HEK293 (cell line): ENCODE results near the gene ITSN2.

Source experiments
- CTCF ChIA-PET: fragments of 350-600 bp; formaldehyde crosslinking; extraction: SDS; loops from one replicate; lab custom pipeline; 2021; ENCODE audit warnings: antibody characterized with exemption; lab: Yijun Ruan, JAX
- POLR2A ChIA-PET: fragments of 300-600 bp; formaldehyde crosslinking; extraction: SDS; loops from one replicate; lab custom pipeline; 2020; ENCODE audit warnings: antibody characterized with exemption, inconsistent platforms; lab: Yijun Ruan, JAX
- H3K27ac ChIP-seq: fragments of 200-500 bp; sonication (Bioruptor generic); 2 replicates; pipeline ENCODE4 v1.5.1; 2014; ENCODE audit warnings: low read depth, low read length, control low read depth, inconsistent platforms; ENCODE audit errors: extremely low read depth
- H3K36me3 ChIP-seq, 2 experiments: fragments of 200-500 bp in 1 of 2; sonication (Bioruptor generic) in 1 of 2; 1 replicate in 1 of 2; 2 replicates in 1 of 2; pipeline ENCODE4 v1.5.1; 2014 to 2017; ENCODE audit warnings: inconsistent platforms in 2 of 2, low read length in 2 of 2; ENCODE audit not compliant: control insufficient read depth in 2 of 2, insufficient read depth in 1 of 2
- H3K4me1 ChIP-seq: fragments of 200-500 bp; sonication (Bioruptor generic); 2 replicates; pipeline ENCODE4 v1.5.1; 2014; ENCODE audit warnings: mild to moderate bottlenecking, low read length, inconsistent platforms; ENCODE audit not compliant: control insufficient read depth, insufficient read depth
- H3K4me3 ChIP-seq: 2 replicates; pipeline ENCODE4 v1.5.1; 2011; ENCODE audit warnings: low read depth, mild to moderate bottlenecking, control low read depth, low read length, moderate library complexity
- H3K9me3 ChIP-seq: fragments of 200-500 bp; sonication (Bioruptor generic); 2 replicates; pipeline ENCODE4 v1.5.1; 2014; ENCODE audit warnings: low read depth, low read length, inconsistent platforms; ENCODE audit not compliant: control insufficient read depth, insufficient read depth
- KLF16 ChIP-seq: fragments of 450-650 bp; formaldehyde crosslinking; IDR thresholded peaks from 2 replicates; pipeline ENCODE4 v1.5.1; 2017; ENCODE audit warnings: missing biosample characterization, missing genetic modification characterization
- MZF1 ChIP-seq: fragments of 450-650 bp; formaldehyde crosslinking; IDR thresholded peaks from 2 replicates; pipeline ENCODE4 v1.5.1; 2017; ENCODE audit warnings: missing biosample characterization, missing genetic modification characterization, borderline replicate concordance
- PRDM1 ChIP-seq: fragments of 450-650 bp; formaldehyde crosslinking; IDR thresholded peaks from 2 replicates; pipeline ENCODE4; 2016; ENCODE audit warnings: missing biosample characterization, missing genetic modification characterization
- SCRT1 ChIP-seq: fragments of 450-650 bp; formaldehyde crosslinking; IDR thresholded peaks from 2 replicates; pipeline ENCODE4 v1.5.1; 2016; ENCODE audit warnings: missing biosample characterization, missing genetic modification characterization, borderline replicate concordance
- SCRT2 ChIP-seq: fragments of 450-650 bp; formaldehyde crosslinking; IDR thresholded peaks from 2 replicates; pipeline ENCODE4 v1.5.1; 2016; ENCODE audit warnings: missing biosample characterization, missing genetic modification characterization
- YY1 ChIP-seq: fragments of 450-650 bp; formaldehyde crosslinking; IDR thresholded peaks from 2 replicates; pipeline ENCODE4 v1.5.1; 2018; ENCODE audit warnings: missing biosample characterization, missing genetic modification characterization
- ZFP41 ChIP-seq: fragments of 450-650 bp; formaldehyde crosslinking; IDR thresholded peaks from 2 replicates; pipeline ENCODE4 v1.5.1; 2016; ENCODE audit warnings: missing biosample characterization, missing genetic modification characterization, borderline replicate concordance
- ZIC2 ChIP-seq: fragments of 450-650 bp; formaldehyde crosslinking; IDR thresholded peaks from 2 replicates; pipeline ENCODE4 v1.5.1; 2016; ENCODE audit warnings: missing biosample characterization, missing genetic modification characterization
- ZNF146 ChIP-seq: fragments of 450-650 bp; formaldehyde crosslinking; IDR thresholded peaks from 2 replicates; pipeline ENCODE4 v1.5.1; 2016; ENCODE audit warnings: missing biosample characterization, missing genetic modification characterization
- ZNF155 ChIP-seq: fragments of 450-650 bp; formaldehyde crosslinking; IDR thresholded peaks from 2 replicates; pipeline ENCODE4 v1.5.1; 2016; ENCODE audit warnings: missing biosample characterization, missing genetic modification characterization
- ZNF248 ChIP-seq: fragments of 450-650 bp; formaldehyde crosslinking; IDR thresholded peaks from 2 replicates; pipeline ENCODE4 v1.5.1; 2017; ENCODE audit warnings: missing biosample characterization, missing genetic modification characterization
- ZNF274 ChIP-seq, 2 experiments: fragments of 200-500 bp in 1 of 2; fragments of 450-650 bp in 1 of 2; sonication (Bioruptor generic) in 1 of 2; formaldehyde crosslinking in 1 of 2; IDR thresholded peaks; 2 replicates each; pipeline versions ENCODE4 v1.5.1 to v1.6.1; 2014 to 2016; ENCODE audit warnings: borderline replicate concordance in 1 of 2, inconsistent platforms in 1 of 2, low read length in 1 of 2, missing biosample characterization in 1 of 2, missing genetic modification characterization in 1 of 2
- ZNF341 ChIP-seq: fragments of 450-650 bp; formaldehyde crosslinking; IDR thresholded peaks from 2 replicates; pipeline ENCODE4; 2016; ENCODE audit warnings: low read depth, missing biosample characterization, missing genetic modification characterization
- ZNF350 ChIP-seq: fragments of 450-650 bp; formaldehyde crosslinking; IDR thresholded peaks from 2 replicates; pipeline ENCODE4 v1.5.0; 2017; ENCODE audit warnings: missing biosample characterization, mild to moderate bottlenecking, missing genetic modification characterization
- ZNF48 ChIP-seq: fragments of 450-650 bp; formaldehyde crosslinking; IDR thresholded peaks from 2 replicates; pipeline ENCODE4 v1.5.1; 2016; ENCODE audit warnings: missing biosample characterization, missing genetic modification characterization
- ZNF514 ChIP-seq: fragments of 450-650 bp; formaldehyde crosslinking; IDR thresholded peaks from 2 replicates; pipeline ENCODE4 v1.5.1; 2016; ENCODE audit warnings: missing biosample characterization, missing genetic modification characterization
- ZNF610 ChIP-seq: fragments of 450-650 bp; formaldehyde crosslinking; IDR thresholded peaks from 2 replicates; pipeline ENCODE4 v1.5.1; 2016; ENCODE audit warnings: missing biosample characterization, missing genetic modification characterization, borderline replicate concordance
- ZNF623 ChIP-seq: fragments of 450-650 bp; formaldehyde crosslinking; IDR thresholded peaks from 2 replicates; pipeline ENCODE4 v1.5.1; 2016; ENCODE audit warnings: missing biosample characterization, missing genetic modification characterization
- TF ChIP-seq, protein P1 (sequence below): fragments of 450-650 bp; formaldehyde crosslinking; IDR thresholded peaks from 2 replicates; pipeline ENCODE4 v1.5.1; 2016; ENCODE audit warnings: missing biosample characterization, missing genetic modification characterization
- TF ChIP-seq, protein P2 (sequence below): fragments of 450-650 bp; formaldehyde crosslinking; IDR thresholded peaks from 2 replicates; pipeline ENCODE4 v1.5.1; 2017; ENCODE audit warnings: missing biosample characterization, missing genetic modification characterization
- TF ChIP-seq, protein P3 (sequence below): fragments of 450-650 bp; formaldehyde crosslinking; IDR thresholded peaks from 2 replicates; pipeline ENCODE4 v1.5.1; 2017; ENCODE audit warnings: missing biosample characterization, missing genetic modification characterization
- TF ChIP-seq, protein P4 (sequence below): fragments of 450-650 bp; formaldehyde crosslinking; IDR thresholded peaks from 2 replicates; pipeline ENCODE4 v1.5.1; 2017; ENCODE audit warnings: missing biosample characterization, missing genetic modification characterization
- TF ChIP-seq, protein P5 (sequence below): fragments of 450-650 bp; formaldehyde crosslinking; IDR thresholded peaks from 2 replicates; pipeline ENCODE4 v1.5.0; 2017; ENCODE audit warnings: missing biosample characterization, missing genetic modification characterization, borderline replicate concordance

The ITSN2 gene

DNA sequence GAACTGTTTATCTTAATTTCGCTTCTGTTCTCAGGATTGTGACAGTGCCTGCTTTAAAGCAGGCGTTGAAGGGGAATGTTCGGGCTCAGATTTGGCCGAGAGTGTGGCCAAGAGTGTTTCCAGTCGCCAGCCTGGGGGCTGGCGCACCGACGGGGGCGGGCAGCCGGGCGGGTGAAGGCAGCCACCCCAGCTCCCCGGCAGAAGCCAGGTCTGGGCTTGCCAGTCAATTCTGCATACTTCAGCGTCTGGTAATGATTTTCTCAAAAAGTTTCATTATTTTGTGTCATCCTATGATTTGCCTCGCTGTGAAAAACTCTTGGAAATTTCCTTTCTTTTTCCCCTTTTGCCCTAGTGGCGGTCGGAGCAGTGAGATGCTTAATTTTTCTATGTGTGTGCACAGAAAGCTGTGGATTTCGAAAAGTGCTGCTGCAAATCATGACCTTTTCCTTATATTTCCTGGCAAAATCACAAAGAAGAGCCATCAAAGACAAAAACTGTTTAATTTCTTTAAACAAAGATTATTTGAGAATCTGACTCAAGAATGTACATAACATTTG lies 184.6 kb downstream of the ITSN2 start:
- TF ChIP-seq ZFP41: no peak
- TF ChIP-seq KLF16 (tag by site-specific recombination): no peak
- TF ChIP-seq ZIC2: no peak
- TF ChIP-seq ZNF248 (tag by site-specific recombination): no peak
- no peak for TF ChIP-seq ZNF514 (tag by site-specific recombination)
- TF ChIP-seq SCRT1 (tag by site-specific recombination): no peak
- no peak for TF ChIP-seq ZNF155 (tag by site-specific recombination)
- TF ChIP-seq, protein P1, sequence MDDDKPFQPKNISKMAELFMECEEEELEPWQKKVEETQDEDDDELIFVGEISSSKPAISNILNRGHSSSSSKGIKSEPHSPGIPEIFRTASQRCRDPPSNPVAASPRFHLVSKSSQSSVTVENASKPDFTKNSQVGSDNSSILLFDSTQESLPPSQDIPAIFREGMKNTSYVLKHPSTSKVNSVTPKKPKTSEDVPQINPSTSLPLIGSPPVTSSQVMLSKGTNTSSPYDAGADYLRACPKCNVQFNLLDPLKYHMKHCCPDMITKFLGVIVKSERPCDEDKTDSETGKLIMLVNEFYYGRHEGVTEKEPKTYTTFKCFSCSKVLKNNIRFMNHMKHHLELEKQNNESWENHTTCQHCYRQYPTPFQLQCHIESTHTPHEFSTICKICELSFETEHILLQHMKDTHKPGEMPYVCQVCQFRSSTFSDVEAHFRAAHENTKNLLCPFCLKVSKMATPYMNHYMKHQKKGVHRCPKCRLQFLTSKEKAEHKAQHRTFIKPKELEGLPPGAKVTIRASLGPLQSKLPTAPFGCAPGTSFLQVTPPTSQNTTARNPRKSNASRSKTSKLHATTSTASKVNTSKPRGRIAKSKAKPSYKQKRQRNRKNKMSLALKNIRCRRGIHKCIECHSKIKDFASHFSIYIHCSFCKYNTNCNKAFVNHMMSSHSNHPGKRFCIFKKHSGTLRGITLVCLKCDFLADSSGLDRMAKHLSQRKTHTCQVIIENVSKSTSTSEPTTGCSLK: no peak
- TF ChIP-seq ZNF274 (IDR thresholded peaks at IDR 0.05; ENCODE audit: low read length): no peak
- no peak for TF ChIP-seq ZNF274 (tag by site-specific recombination; IDR thresholded peaks at IDR 0.05; ENCODE audit: borderline replicate concordance)
- TF ChIP-seq, protein P2, sequence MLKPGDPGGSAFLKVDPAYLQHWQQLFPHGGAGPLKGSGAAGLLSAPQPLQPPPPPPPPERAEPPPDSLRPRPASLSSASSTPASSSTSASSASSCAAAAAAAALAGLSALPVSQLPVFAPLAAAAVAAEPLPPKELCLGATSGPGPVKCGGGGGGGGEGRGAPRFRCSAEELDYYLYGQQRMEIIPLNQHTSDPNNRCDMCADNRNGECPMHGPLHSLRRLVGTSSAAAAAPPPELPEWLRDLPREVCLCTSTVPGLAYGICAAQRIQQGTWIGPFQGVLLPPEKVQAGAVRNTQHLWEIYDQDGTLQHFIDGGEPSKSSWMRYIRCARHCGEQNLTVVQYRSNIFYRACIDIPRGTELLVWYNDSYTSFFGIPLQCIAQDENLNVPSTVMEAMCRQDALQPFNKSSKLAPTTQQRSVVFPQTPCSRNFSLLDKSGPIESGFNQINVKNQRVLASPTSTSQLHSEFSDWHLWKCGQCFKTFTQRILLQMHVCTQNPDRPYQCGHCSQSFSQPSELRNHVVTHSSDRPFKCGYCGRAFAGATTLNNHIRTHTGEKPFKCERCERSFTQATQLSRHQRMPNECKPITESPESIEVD: no peak
- no peak for TF ChIP-seq ZNF146
- TF ChIP-seq MZF1 (tag by site-specific recombination): no peak
- no peak for TF ChIP-seq ZNF341
- Histone ChIP-seq H3K27ac (no peak overlapping the region), H3K4me3 (no peak overlapping the region), H3K4me1 (no peaks in the 10 kb centered on the region), H3K36me3 (no peaks in the 10 kb centered on the region), H3K9me3 (no peaks in the 10 kb centered on the region)
- POLR2A ChIA-PET: no interaction called here
- CTCF ChIA-PET: no interaction called here

DNA sequence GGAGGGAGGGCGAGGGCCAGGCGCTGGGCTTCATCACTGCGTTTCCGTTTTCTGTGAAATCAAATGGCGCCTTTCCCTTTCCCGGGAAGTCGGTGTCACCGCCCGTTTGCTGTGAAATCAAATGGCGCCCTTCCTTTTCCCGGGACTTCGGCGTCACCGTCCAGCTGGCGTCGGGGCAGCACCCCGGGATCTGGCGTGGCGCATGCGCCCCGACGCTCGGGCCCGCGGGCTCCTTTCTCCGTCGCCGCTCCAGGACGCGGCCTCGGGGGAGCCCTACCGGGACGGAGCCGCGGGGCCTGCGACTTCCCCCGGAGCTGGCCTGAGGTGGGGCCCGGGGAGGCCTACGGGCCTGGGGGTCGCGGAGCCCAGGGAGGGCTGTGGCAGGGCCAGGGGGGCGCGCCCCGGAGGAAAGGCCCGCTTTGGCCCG lies 185.5 kb downstream of the ITSN2 start, which contains the start of gene FAM228A:
FAM228A (plus strand) TSS at position 203 of the 427 bp plus-strand sequence. CDS start 428 bp downstream, outside the sequence.
- no peak within 1 kb of the TSS for H3K4me3 ChIP-seq
- H3K4me1 ChIP-seq: no peaks in the 10 kb centered on the region
- H3K27ac ChIP-seq: no peak within 1 kb of the TSS
- TF ChIP-seq SCRT2 (tag by site-specific recombination) (no peak), PRDM1 (tag by site-specific recombination) (no peak), ZNF350 (tag by site-specific recombination) (no peak)
- CTCF ChIA-PET: no interaction called here
- POLR2A ChIA-PET: no interaction called here
- H3K36me3 ChIP-seq: no peaks in the 10 kb centered on the region
- no peaks in the 10 kb centered on the region for H3K9me3 ChIP-seq

DNA sequence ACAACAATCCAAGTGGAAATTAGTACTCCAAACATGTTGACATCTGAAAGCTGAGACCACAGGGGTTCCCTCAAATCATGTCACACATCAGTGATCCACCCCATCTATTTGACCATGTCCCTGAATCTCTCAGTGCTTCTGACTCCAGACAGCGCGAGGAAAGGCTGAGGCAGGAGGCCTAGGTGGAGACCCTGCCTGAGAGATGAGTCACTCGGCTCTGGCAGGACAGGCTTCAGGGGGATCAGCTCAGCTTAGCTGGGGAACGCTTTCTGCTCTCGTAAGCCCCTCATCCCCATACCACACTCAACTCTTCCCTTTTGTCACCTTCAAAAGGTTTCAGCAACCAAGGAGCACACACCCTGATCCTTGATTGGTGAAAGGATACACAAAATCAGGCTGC lies 191.3 kb downstream of the ITSN2 start:
- ChIA-PET POLR2A (no interaction called here), CTCF (no interaction called here)
- no peaks in the 10 kb centered on the region for H3K36me3 ChIP-seq
- H3K9me3 ChIP-seq: no peaks in the 10 kb centered on the region
- H3K27ac ChIP-seq: no peak overlapping the region
- no peak overlapping the region for H3K4me3 ChIP-seq
- H3K4me1 ChIP-seq: no peaks in the 10 kb centered on the region
- TF ChIP-seq ZNF623 (no peak), YY1 (tag by site-specific recombination) (no peak), ZNF610 (tag by site-specific recombination) (no peak), ZNF48 (tag by site-specific recombination) (no peak), SCRT2 (tag by site-specific recombination) (no peak)
- TF ChIP-seq, protein P3, sequence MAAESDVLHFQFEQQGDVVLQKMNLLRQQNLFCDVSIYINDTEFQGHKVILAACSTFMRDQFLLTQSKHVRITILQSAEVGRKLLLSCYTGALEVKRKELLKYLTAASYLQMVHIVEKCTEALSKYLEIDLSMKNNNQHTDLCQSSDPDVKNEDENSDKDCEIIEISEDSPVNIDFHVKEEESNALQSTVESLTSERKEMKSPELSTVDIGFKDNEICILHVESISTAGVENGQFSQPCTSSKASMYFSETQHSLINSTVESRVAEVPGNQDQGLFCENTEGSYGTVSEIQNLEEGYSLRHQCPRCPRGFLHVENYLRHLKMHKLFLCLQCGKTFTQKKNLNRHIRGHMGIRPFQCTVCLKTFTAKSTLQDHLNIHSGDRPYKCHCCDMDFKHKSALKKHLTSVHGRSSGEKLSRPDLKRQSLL (tag by site-specific recombination): no peak
- TF ChIP-seq, protein P4, sequence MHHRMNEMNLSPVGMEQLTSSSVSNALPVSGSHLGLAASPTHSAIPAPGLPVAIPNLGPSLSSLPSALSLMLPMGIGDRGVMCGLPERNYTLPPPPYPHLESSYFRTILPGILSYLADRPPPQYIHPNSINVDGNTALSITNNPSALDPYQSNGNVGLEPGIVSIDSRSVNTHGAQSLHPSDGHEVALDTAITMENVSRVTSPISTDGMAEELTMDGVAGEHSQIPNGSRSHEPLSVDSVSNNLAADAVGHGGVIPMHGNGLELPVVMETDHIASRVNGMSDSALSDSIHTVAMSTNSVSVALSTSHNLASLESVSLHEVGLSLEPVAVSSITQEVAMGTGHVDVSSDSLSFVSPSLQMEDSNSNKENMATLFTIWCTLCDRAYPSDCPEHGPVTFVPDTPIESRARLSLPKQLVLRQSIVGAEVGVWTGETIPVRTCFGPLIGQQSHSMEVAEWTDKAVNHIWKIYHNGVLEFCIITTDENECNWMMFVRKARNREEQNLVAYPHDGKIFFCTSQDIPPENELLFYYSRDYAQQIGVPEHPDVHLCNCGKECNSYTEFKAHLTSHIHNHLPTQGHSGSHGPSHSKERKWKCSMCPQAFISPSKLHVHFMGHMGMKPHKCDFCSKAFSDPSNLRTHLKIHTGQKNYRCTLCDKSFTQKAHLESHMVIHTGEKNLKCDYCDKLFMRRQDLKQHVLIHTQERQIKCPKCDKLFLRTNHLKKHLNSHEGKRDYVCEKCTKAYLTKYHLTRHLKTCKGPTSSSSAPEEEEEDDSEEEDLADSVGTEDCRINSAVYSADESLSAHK (tag by site-specific recombination): no peak
- TF ChIP-seq, protein P5, sequence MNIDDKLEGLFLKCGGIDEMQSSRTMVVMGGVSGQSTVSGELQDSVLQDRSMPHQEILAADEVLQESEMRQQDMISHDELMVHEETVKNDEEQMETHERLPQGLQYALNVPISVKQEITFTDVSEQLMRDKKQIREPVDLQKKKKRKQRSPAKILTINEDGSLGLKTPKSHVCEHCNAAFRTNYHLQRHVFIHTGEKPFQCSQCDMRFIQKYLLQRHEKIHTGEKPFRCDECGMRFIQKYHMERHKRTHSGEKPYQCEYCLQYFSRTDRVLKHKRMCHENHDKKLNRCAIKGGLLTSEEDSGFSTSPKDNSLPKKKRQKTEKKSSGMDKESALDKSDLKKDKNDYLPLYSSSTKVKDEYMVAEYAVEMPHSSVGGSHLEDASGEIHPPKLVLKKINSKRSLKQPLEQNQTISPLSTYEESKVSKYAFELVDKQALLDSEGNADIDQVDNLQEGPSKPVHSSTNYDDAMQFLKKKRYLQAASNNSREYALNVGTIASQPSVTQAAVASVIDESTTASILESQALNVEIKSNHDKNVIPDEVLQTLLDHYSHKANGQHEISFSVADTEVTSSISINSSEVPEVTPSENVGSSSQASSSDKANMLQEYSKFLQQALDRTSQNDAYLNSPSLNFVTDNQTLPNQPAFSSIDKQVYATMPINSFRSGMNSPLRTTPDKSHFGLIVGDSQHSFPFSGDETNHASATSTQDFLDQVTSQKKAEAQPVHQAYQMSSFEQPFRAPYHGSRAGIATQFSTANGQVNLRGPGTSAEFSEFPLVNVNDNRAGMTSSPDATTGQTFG: no peak
